Endodermal cell (in vitro differentiated cells): ENCODE measurements around the gene XK. TPM values are rescaled to one million over a fixed set of nuclear protein-coding genes. Genes with fewer than 3 reads are reported as not detected.

ENCODE experiments used
- DNase-seq: peaks from one replicate; pipeline ENCODE4 v3.0.0-alpha.2; 2017
- H3K27ac ChIP-seq: 2 replicates; pipeline ENCODE4 v1.5.1; 2013; ENCODE audit warnings: mild to moderate bottlenecking, low read depth, low read length, moderate library complexity
- H3K27me3 ChIP-seq: 2 replicates; pipeline ENCODE4 v1.6.1; 2013; ENCODE audit warnings: mild to moderate bottlenecking, low read length, moderate library complexity; ENCODE audit not compliant: insufficient read depth, control insufficient read depth, poor library complexity, severe bottlenecking
- H3K36me3 ChIP-seq: 2 replicates; pipeline ENCODE4 v1.7.0; 2013; ENCODE audit warnings: mild to moderate bottlenecking, low read length, moderate library complexity; ENCODE audit not compliant: control insufficient read depth, insufficient read depth
- H3K4me1 ChIP-seq: one replicate; pipeline ENCODE4 v1.7.0; 2013; ENCODE audit warnings: low read length; ENCODE audit not compliant: control insufficient read depth, insufficient read depth
- H3K4me3 ChIP-seq: 2 replicates; pipeline ENCODE4 v1.5.1; 2013; ENCODE audit warnings: mild to moderate bottlenecking, low read length, moderate library complexity
- H3K9ac ChIP-seq: 2 replicates; pipeline ENCODE4 v1.6.1; 2013; ENCODE audit warnings: mild to moderate bottlenecking, low read length, moderate library complexity; ENCODE audit not compliant: poor library complexity, severe bottlenecking; ENCODE audit errors: extremely low read depth
- H3K9me3 ChIP-seq: 2 replicates; pipeline ENCODE4 v1.6.1; 2013; ENCODE audit warnings: mild to moderate bottlenecking, low read length, moderate library complexity; ENCODE audit not compliant: control insufficient read depth
- H3K27ac Mint-ChIP-seq: 2 replicates; pipeline ENCODE4 v1.8.0; 2020; ENCODE audit warnings: mixed read lengths
- H3K27me3 Mint-ChIP-seq: 2 replicates; pipeline ENCODE4 v1.8.0; 2021; ENCODE audit warnings: mild to moderate bottlenecking, mixed read lengths; ENCODE audit not compliant: insufficient read depth
- H3K36me3 Mint-ChIP-seq: 2 replicates; pipeline ENCODE4 v1.8.0; 2020; ENCODE audit warnings: low read depth, mixed read lengths
- H3K4me1 Mint-ChIP-seq: 2 replicates; pipeline ENCODE4 v1.8.0; 2020; ENCODE audit warnings: mixed read lengths
- H3K4me3 Mint-ChIP-seq: 2 replicates; pipeline ENCODE4 v1.8.0; 2020; ENCODE audit warnings: mild to moderate bottlenecking, moderate library complexity, mixed read lengths
- H3K9me3 Mint-ChIP-seq: 2 replicates; pipeline ENCODE4 v1.8.0; 2020; ENCODE audit warnings: mild to moderate bottlenecking, mixed read lengths
- WGBS, 2 experiments: methylation state at CpG; one replicate each; pipeline versions ENCODE4 v1.1.5 to v1.1.7; 2013; ENCODE audit warnings: missing lambda C conversion rate in 2 of 2, mixed read lengths in 1 of 2; ENCODE audit not compliant: insufficient coverage in 1 of 2, insufficient read length in 1 of 2; 5-methylcytosine and 5-hydroxymethylcytosine counted together
- total RNA-seq, 2 donors: library from RNA; stranded (reverse); fragmentation: NEBNext Ultra II Directional in 1 of 2; extraction: Animal tissue kit (Norgen Biotek cat#: 25700) in 1 of 2; gene quantifications; 2 replicates in 1 of 2; 3 replicates in 1 of 2; pipeline ENCODE4 v1.2.1, GENCODE V29; 2021
- TF ChIP-seq, protein P1 (sequence below): fragments of 200-600 bp; sonication (generic); conservative IDR thresholded peaks from 2 replicates; pipeline ENCODE4 v1.5.0; 2021; ENCODE audit warnings: antibody characterized with exemption, mild to moderate bottlenecking

XK gene
- total RNA-seq, 2 donors from 2014 or later = 0.13 to 0.49 TPM

DNA sequence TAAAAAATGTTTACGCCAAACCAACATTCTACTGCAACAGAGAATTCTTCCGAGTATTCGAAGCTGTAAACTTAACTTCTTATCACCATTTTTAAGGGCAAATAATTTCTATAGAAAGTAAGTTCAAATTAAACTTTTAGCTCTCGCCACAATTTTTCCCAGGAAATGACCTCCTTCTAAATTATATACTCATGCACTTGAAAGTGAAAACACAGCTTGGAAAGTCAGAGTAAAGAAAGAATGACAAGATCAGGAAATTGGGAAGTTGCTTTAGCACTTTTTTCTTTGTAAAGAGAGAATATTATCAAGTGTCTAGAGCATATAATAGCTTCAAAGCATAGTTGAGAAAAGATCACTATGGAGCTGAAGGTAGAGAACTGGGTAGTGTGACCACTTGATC, 95.5 kb downstream of the XK start:
- Histone ChIP-seq H3K27ac (no peak overlapping the region), H3K4me1 (no peaks in the 10 kb centered on the region), H3K36me3 (no peaks in the 10 kb centered on the region), H3K27me3 (no peaks in the 10 kb centered on the region), H3K4me3 (no peak overlapping the region), H3K9me3 (no peaks in the 10 kb centered on the region), H3K9ac (no peak overlapping the region)
- Mint-ChIP-seq H3K36me3 (no peaks in the 10 kb centered on the region), H3K27me3 (no peaks in the 10 kb centered on the region), H3K4me3 (no peak overlapping the region), H3K9me3 (peaks cover 25% of the 10 kb centered on the region), H3K27ac (no peak overlapping the region), H3K4me1 (no peaks in the 10 kb centered on the region)
- DNase-seq = no peak
- no CpG with 5 or more reads among the region's 4 CpGs for WGBS, 2 experiments
- TF ChIP-seq, protein P1, sequence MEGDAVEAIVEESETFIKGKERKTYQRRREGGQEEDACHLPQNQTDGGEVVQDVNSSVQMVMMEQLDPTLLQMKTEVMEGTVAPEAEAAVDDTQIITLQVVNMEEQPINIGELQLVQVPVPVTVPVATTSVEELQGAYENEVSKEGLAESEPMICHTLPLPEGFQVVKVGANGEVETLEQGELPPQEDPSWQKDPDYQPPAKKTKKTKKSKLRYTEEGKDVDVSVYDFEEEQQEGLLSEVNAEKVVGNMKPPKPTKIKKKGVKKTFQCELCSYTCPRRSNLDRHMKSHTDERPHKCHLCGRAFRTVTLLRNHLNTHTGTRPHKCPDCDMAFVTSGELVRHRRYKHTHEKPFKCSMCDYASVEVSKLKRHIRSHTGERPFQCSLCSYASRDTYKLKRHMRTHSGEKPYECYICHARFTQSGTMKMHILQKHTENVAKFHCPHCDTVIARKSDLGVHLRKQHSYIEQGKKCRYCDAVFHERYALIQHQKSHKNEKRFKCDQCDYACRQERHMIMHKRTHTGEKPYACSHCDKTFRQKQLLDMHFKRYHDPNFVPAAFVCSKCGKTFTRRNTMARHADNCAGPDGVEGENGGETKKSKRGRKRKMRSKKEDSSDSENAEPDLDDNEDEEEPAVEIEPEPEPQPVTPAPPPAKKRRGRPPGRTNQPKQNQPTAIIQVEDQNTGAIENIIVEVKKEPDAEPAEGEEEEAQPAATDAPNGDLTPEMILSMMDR = no peak

Other genes with a start within 250 kb of the XK start
- under 1 TPM; 0.07 to 0.11 TPM for gene LANCL3, start 114.1 kb upstream of the XK start, total RNA-seq
- not detected for gene CYBB, start 94.3 kb downstream of the XK start, total RNA-seq
- gene DYNLT3, start 161.8 kb downstream of the XK start, total RNA-seq = 10 to 100 TPM; 14.3 to 15.4 TPM